GM04504 (cell line): ENCODE data around the gene ILF3.

Source experiments
- DNase-seq: peaks from one replicate; pipeline ENCODE4 v3.0.0-alpha.2; 2012; ENCODE audit warnings: low read depth

ILF3 gene

GRCh38 chr19:10730932-10731331 lies 76.8 kb downstream of the ILF3 start:
- no peak for DNase-seq

GRCh38 chr19:10735741-10736140 lies 81.6 kb downstream of the ILF3 start:
- DNase-seq = no peak

GRCh38 chr19:10736189-10736588 lies 82.0 kb downstream of the ILF3 start:
- DNase-seq = no peak

- DNase-seq = no peak
These were observed 82.9 kb downstream of the ILF3 start for GRCh38 chr19:10736916-10737551.

GRCh38 chr19:10737722-10738121 lies 83.6 kb downstream of the ILF3 start:
- DNase-seq = no peak

GRCh38 chr19:10740798-10741197 lies 86.7 kb downstream of the ILF3 start:
- no peak for DNase-seq
